Measurements from ENCODE around the gene PDGFC.

GRCh38 chr4:156906325-156906724 is 65.3 kb downstream of the PDGFC start:
- no peak for TF ChIP-seq CTCF (IDR thresholded peaks at IDR 0.05)
- no peak for TF ChIP-seq SIN3A (IDR thresholded peaks at IDR 0.05; ENCODE audit: borderline replicate concordance, insufficient read depth, low read depth, low read length)
- no peak for TF ChIP-seq POLR2AphosphoS5 (IDR thresholded peaks at IDR 0.05; ENCODE audit: low read depth, low read length)
- no peak for TF ChIP-seq REST (IDR thresholded peaks at IDR 0.05; ENCODE audit: insufficient read depth in 1 of 2, low read depth in 2 of 2, low read length in 1 of 2)
- TF ChIP-seq TCF7L2 (IDR thresholded peaks at IDR 0.05; ENCODE audit: low read depth, low read length) = no peak

Measured in Panc1 (cell line).